NCI-H2227 treated with DMSO at 0.1 percent for 48 hours (cell line): ENCODE measurements around the gene NPR3.
"Not testable (repeated sequence)": the region's sequence is repeated elsewhere in the genome, so short reads cannot be mapped to it uniquely, and the experiment has no call there.

Source experiments
- DNase-seq: peaks from one replicate; lab custom pipeline; 2025; lab: John Stamatoyannopoulos, UW

The NPR3 gene

DNA sequence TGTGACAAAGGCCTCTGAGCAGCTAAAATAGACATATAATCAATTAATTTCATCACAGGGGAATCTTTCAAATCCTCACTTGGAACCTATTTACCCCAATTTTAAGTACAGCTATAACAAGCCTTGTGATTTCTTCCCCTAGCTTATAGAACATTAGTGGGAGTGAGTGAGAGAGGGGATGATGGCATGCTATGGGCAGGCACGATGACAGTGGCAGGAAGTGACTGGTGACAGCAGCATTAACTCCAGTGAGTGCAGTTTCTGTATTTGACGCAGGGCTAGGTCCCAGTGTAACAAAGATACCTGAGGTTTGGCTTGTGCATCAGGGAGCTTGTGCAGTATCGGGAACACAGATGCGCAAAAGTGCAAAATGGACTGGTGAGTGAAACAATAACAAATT, 54.1 kb downstream of the NPR3 start:
- no peak for DNase-seq

DNA sequence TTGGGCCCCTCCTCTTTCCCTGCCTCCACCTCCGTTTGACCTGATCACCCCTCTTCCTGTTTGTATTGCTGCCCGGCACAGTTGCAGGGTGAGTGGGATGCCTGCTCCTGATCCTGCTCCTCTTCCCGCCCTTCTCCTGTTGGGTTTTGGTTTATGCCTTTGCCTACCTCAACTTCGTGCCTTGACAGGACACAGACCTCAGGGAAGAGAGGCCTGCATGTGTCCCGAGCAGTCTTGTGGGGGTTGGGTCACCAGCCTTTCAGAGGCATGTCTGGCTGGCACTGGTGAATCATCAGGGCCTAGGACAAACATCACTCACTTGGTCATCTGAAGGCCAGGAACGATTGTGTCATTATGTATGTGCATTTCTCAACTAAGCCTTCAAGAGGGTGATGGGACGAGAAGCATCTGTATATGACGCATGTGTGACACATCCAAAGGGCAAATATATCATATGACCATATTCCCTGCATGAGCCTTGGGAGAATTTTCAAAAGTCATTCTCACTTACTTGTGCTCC, 56.9 kb downstream of the NPR3 start:
- DNase-seq: no peak

DNA sequence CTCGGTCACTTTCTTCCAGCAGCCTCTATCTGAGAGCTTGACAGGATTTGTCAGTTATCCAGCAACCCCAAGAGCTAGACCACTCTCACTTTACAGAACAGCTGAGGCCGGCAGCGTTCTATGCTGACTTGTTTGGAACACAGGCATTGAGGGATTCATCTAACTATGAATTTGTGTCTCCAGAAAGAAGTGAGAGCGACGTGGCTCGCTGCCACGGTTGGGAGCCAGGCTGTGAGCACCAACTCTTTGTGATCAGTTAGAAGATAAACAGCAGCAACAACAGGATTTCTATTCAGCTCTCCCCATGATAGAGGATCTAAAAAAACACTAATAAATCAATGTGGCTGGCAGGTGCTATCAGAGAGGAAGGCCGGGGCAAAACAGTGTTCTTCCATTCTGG, 58.6 kb downstream of the NPR3 start:
- DNase-seq: no peak

DNA sequence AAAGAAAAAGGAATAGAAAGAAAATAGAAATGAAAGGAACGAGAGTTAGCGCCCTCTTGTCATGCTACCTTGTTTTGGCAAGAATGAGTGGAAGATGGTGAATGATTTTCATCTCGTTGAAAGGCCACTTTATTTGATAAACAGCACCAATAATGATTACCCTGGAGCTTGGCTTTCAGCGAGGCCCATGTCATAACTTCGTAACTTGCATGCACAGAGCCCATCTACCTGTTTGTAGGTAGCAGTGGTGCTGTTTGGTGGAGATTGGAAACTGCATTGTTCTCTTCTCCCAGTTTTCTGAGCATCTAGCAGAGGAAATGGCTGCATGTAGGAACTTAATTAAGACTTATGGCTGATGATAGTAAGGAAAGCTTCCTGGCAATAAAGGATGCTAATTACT, 59.3 kb downstream of the NPR3 start:
- no peak for DNase-seq

DNA sequence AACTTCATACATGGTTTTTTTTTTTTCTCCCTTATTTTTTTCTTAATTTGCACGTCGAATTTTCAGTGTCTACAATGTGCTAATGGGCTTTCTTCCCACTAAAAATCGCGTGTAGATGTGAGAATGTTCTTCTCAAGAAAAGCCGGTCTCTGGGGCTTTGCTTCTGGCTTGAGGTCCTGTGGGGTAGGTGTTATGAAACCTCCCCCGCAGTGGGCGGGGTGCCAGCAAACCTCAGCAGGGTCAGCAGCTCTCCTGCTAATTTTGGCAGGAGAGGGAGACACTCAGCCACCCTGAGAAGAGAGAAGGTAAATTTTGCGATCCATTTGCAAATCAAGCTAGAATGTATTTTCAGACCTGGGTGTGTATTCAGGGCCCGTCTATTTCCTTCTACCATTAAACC, 59.9 kb downstream of the NPR3 start:
- no peak for DNase-seq

DNA sequence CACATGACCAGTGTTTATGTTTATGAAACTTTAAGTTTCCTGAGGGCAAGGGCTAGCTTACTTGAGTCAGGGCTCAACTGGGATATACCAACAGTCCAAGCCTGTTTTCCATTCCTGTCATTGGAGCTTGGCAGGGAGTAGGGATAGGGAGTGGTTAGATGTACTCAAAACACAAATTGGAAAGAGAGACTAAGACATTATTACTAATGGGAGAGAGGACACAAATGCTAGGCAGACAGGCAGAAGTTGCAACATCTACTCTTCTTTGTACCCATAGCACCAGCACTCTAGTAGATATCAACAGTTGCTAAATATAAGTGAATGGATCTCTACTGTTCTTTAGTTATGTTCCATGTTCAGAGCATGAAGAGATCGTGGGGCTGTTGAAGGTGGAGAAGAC, 62.8 kb downstream of the NPR3 start:
- DNase-seq: no peak

DNA sequence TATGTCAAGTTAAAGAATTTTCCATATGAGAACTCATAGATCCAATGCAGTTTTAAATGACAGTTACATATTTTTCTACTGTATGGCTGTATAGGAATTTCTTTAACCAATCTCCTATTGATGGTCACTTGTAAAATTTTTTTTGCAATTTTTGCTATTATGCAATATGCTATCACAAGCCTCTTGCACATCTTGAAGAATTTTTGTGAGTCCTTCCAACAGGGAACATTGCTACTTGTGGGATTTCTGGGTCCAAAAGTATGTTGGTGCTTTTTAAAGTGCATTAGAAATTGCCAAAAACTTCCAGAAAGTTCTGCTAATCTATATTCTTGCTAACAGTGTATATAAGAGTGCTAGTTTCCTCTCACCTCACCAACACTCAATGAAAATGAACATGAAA, 65.1 kb downstream of the NPR3 start:
- no peak for DNase-seq

DNA sequence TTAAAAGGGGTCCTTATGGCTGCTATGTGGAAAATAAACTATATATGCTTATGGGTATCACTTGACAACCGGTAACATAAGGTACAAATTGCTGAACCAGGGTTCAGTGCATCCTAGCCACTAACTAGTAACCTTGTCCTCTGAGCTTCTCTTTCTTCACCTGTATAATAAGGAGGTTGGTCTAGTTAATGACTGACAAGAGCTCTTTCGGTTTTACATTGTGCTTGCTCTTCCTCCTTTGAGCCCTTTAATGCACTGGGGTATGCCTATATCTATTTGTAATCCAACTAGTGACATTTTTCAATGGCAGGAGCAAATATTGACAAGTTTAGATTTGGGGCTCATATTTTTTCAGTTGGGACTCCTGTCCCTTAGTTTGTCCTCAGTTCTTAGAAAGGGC, 66.1 kb downstream of the NPR3 start:
- no peak for DNase-seq

DNA sequence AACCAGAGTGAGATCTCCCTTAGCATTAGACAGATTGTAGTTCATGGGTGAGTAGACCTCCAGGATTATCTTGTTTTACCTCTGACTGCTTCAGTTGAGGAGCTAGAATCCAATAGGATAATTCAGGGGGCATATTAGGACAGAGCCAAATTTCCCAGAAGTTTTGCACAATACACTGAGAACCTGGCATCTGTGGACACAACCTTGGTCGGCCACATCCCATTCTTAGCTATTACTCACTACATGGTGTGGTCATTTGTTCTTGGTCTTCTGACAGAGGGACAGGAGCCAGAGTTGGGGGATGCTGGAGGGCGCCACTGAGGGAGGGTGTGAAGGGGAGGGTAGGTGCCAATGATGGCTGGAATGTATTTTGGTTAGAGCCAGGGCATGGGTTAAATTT, 66.6 kb downstream of the NPR3 start:
- no peak for DNase-seq

DNA sequence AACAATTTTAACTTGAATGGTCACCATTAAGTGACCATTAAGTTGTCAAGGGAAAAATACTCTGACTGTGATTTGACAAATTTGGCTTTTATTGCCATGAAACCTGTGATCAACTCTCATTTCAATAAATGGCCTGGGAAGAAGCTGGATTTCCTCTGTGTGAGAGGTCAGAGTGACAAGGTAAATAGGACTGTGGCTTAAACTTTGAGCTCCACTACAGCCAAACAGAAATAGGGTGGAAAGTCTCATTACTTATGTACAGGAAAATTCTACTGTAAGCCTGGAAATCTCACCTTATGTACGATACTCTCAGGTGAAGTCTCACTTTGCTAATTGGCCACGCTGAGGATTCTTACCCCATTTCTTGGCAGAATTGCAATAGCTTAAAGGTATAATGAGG, 67.3 kb downstream of the NPR3 start:
- no peak for DNase-seq

DNA sequence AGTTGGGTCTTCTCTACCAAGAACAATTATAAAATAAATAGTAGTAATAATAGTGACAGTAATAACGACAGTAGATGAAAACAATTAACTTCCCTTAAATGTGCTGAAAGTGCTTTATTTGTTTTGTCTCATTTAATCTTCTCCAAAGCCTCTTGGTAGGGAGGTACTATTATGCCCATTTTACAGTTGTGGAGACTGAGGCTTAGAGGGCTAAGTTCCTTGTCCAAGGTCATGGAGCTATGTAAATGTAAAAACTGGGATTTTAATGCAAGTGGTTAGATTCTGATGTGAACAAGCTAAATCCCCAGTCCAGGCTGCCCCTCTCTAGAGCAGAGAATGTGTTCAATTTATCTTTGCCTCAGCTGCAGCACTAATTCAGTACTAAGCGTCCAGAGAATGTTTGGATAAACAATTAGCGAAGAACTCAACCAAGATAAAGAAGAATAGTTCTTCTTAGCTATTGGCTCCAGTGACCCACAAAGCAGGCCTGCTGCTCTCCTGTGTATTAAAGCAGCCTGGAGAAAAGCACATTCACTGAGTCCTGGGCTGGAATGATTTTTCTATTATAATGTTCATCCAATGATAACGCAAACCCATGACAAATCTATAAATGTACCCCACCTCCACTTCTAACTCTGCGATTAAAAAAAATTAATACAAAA, 68.8 kb downstream of the NPR3 start:
- no peak for DNase-seq

DNA sequence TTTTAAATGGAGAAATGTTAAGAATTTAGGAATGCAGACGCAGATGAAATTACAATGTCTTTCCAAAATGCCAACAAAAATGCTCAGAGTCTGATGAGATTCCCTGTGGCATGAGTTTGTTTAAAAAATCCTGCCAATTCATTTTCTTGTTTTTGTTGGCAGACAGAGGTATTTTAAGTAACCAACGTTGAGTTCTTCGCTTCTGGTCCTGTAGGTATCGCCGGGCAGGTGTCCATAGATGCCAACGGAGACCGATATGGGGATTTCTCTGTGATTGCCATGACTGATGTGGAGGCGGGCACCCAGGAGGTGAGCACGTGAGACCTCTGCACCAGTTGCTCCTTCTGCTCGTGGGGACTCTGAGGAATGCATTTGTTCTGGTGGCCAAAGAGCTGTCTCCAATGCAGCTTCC, 69.4 kb downstream of the NPR3 start:
- no peak for DNase-seq

DNA sequence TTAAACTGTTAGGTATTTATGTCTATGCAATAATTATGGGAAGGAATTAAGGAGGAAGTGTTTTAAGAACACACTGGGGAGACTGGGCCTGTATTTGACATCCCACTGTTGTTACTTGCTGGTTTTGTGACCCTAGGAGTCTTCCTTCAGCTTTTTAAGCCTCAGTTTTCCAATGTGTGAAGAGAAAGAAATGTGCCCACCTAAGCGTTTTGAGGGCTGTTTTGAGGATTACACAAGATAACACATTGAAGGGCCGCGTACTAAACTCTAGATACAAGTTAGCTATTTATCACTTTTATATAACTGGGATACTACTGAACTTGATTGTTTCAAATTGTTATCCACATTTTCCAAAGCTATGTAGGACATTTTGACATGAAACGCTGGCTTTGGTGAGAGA, 72.5 kb downstream of the NPR3 start:
- DNase-seq: no peak

DNA sequence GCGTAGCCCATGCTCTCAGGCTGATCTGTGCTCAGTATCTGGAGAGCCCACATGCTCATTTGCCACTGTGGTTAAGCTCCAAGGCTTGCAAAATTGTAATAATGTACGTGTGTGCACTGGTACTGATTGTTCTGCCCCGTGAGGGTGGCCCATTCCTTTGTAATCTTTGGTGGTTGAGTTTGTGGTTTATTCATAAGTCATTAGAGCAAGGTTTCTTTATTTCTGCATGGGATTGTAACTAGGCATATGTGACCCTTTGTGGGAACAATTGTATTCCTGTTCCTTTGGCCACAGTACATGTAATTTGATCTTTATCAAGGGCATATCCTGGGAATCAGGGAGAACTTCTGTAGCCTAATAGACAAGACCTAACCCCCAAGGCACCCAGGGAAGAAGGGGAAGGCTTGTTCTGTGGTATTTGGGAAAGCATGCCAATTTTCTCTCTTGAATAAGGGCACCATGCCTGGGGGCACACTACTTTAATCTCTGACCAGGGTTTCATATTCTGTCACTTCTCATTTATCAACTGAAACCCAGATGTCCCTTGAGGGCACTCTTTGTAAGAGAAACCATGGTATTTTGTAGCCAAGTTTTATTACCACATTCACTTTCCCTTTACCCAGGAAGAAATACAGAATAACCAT, 74.6 kb downstream of the NPR3 start:
- DNase-seq: no peak

DNA sequence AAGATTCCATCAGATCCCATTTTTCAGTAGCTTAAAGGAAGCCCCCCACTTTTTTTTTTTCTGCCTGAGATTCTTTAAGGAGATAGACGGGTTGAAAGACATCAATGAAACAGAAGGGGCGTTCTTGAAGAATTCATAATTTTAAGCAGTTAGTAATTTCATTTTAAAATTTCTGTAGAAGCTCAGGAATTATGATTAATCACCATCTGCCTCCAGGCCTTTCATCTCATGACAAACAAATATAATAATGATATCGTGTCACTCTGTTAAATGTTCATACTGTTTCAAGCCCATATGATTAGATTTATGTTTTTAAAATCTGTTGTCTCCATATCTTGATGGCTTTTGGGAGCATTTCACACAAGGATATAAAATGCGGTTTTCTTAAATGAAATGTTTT, 75.2 kb downstream of the NPR3 start:
- DNase-seq: no peak

DNA sequence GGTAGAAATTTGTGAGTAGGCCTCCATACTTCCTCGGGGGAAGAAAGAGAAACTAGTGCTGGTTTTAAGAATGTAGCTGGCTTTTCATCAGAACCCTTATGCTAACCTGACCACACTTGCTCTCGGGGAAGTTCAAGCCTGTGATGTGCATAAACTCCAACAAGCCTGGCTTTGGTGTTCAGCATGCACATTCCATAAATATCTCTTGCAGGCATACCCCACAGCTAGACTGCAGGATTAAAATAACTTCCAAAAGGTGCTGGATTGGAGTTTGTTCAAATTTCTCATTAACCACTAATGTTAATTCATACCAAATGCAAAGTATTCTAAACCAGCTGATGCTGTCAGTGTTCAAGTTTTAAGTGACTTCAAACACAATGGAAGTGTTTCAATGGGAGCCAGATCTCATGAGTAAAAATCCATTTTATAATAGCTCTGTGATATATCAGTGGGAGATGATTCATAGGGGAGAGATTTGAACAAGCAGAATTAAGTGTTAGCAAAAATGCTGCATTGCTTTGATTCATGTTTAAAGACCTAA, 79.4 kb downstream of the NPR3 start:
- no peak for DNase-seq

DNA sequence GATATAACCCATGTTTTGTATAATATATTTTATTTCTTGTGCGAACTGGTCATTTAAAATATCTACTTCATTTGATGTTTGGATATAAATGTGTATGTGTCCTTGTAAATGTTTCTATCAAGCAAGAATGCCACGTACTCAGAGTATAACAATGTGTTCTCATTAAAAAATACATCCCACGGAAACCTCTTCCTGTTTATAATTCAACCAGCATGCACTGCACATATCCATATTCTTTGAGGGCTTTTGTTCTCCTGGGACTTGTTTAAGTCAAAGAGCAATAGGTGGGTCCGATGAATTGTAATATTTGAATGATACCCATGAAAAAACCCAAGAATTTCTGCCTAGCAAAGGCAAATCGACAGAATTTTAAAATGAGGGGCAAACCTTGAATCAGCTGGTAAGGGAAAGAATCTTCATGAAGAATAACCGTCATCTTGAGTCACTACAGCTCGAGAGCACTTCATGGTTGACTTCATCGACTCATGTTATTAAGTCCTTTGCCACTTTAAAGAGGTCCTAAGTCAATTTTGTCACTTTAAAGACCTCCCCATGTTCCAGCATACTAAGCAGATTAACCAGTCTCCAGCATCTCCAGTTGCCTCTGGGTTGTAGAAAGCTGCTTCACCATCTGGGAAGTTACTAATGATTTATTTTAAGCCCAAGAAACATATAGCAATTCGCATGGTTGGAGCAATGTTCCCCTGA, 80.6 kb downstream of the NPR3 start:
- DNase-seq: no peak

DNA sequence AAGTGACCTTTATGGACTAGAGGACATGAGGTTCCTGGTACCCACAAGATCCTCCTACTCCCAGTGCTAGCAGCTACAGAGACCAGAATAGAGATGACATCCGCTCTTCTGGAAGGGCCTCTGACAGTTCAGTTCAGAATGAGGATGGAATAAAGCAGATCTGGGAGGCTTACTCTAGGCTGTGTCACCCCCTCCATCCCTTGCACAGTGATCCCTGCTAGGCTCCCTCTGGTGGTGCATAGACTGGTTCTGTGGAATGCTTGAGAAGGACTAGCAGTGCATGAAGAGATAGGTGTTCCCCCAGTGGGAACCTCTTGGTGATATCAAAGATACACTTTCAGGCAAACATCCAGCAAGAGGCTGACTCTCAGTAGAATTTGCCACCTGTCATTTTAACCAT, 83.0 kb downstream of the NPR3 start:
- DNase-seq: no peak

DNA sequence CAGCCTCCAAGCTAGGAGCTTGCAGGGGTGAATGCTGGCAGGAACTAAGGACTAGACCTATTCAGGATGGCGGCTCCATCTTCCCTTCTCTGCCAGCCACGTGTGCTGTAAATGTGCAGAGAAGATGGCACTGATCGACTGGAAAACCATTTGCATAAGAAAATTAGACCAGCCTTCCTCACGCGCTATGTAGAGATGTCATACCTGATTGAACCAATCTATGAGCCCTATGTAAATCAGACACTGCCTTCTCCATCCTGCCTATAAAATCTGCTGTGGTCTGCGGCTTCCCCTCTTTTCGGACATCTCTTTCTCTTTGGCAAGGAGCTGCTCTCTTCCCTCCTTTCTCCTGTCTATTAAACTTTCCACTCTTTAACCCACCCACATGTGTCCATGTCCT, 91.6 kb downstream of the NPR3 start:
- no peak for DNase-seq

DNA sequence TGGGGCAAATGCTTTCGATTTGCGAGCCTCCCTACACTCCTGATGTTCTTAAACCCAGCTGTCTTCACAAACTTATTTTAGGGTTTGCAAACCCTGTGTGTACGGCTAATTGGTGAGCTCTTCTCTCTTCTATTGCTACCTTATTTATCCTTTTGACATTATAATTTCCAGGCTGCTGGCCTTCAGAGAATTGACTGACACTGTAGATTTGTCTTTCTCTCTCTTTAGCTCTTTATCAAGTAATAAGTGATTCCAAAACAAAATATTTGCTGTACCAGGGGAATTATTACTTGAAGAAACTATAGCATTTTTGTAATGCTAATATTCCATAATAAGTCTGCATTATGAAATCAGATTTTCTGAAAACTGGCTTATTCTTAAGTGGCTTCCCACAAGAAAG, 92.5 kb downstream of the NPR3 start:
- no peak for DNase-seq

DNA sequence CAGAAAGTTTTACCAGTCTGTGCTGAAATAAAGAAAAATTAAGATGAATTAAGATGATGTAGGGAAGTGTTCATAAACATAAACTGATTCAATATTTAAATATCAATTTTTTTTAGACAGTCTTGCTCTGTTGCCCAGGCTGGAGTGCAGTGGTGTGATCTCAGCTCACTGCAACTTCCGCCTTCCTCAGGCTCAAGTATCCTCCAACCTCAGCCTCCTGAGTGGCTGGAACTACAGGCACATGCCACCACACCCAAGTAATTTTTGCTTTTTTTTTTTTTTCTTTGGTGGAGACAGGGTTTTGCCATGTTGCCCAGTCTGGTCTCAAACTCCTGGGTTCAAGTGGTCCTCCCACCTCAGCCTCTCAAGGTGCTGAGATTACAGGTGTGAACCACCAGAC, 94.3 kb downstream of the NPR3 start:
- DNase-seq: not testable (repeated sequence)

DNA sequence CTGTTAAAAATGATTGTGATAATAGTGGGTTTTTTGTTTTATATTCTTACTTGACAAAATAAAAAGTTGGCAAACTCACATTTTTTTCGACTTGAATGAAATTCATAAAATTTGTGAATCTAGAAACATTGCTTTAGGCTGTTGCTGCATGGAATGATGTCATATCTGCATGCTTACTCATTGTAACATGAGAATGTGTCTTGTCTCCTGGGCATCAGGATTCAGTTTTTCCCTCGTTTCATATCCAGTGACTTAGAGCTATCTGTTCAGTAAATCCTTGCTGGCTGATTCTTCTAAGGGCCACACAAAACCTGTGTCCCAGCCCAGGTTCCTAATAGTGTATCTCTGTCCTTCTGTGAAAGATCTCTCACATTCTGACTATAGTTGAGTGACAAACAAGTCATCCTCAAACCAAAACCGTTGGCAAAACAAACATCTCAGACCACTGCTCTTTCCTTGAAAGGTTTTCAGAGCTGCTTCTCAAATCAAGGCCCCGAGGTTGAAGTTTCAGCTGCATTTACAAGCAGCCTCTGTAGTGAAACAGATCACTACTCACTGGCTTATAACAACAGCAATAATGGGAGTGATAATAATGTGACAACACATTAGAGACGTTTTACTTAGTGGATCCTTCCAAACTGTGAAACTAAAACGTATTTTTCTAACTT, 95.0 kb downstream of the NPR3 start:
- DNase-seq: no peak

DNA sequence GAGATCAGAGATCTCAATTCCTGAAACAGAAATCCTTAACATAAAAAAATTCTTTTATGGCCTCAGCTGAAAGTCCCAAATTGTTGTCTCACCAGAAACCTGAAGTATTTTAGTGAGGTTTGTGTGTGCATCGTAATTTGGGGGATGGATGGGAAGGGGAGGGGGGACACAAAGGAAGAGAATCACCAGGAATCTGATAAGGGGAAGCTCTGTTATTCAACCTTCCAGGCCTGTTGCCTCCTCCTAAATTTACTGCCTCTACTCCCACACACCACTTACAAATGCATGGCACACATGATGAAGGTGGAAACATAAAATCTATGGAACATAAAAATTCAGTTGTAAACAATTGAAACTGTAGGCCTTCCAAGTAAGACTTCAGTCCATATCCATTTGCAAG, 97.7 kb downstream of the NPR3 start:
- DNase-seq: no peak
